Measurements from ENCODE around the gene HIVEP3.

HIVEP3 gene

GRCh38 chr1:41727749-41728115 lies 191.0 kb downstream of the HIVEP3 start:
- DNase-seq, result no peak

GRCh38 chr1:41726899-41727748 lies 191.6 kb downstream of the HIVEP3 start:
- no peak for DNase-seq

GRCh38 chr1:41726292-41726691 lies 192.4 kb downstream of the HIVEP3 start:
- no peak for DNase-seq

GRCh38 chr1:41724926-41725325 lies 193.8 kb downstream of the HIVEP3 start:
- no peak for DNase-seq

- DNase-seq, result no peak
These were observed 194.5 kb downstream of the HIVEP3 start for GRCh38 chr1:41724248-41724647.

GRCh38 chr1:41723786-41724185 lies 194.9 kb downstream of the HIVEP3 start:
- DNase-seq, result no peak

GRCh38 chr1:41722184-41722583 lies 196.5 kb downstream of the HIVEP3 start:
- no peak for DNase-seq

GRCh38 chr1:41720861-41721410 lies 197.8 kb downstream of the HIVEP3 start:
- no peak for DNase-seq

- no peak for DNase-seq
These were observed 199.1 kb downstream of the HIVEP3 start for GRCh38 chr1:41719590-41719989.

- no peak for DNase-seq
These were observed 199.6 kb downstream of the HIVEP3 start for GRCh38 chr1:41719128-41719527.

- no peak for DNase-seq
These were observed 200.2 kb downstream of the HIVEP3 start for GRCh38 chr1:41718497-41718896.

- no peak for DNase-seq
These were observed 202.3 kb downstream of the HIVEP3 start for GRCh38 chr1:41716188-41717130.

- no peak for DNase-seq
These were observed 203.2 kb downstream of the HIVEP3 start for GRCh38 chr1:41715441-41716095.

- peak in 1 of 3 experiments; percentile 30 for DNase-seq
These were observed 203.9 kb downstream of the HIVEP3 start for GRCh38 chr1:41714638-41715389.

GRCh38 chr1:41713557-41714327 lies 205.0 kb downstream of the HIVEP3 start:
- DNase-seq, result peak; percentile 19 to 73 (median 42)

GRCh38 chr1:41713141-41713540 lies 205.6 kb downstream of the HIVEP3 start:
- DNase-seq, result no peak

GRCh38 chr1:41712695-41713094 lies 206.0 kb downstream of the HIVEP3 start:
- DNase-seq, result peak in 1 of 3 experiments; percentile 41

- DNase-seq, result peak in 2 of 3 experiments; percentile 25 to 75
These were observed 206.6 kb downstream of the HIVEP3 start for GRCh38 chr1:41712081-41712480.

- peak in 2 of 3 experiments; percentile 28 to 75 for DNase-seq
These were observed 207.1 kb downstream of the HIVEP3 start for GRCh38 chr1:41711581-41711980.

GRCh38 chr1:41710980-41711379 lies 207.7 kb downstream of the HIVEP3 start:
- no peak for DNase-seq

- DNase-seq, result no peak
These were observed 208.8 kb downstream of the HIVEP3 start for GRCh38 chr1:41709873-41710272.

Data from NCI-H1417 (cell line).